ENCODE results near the gene FMO4. TPM values are rescaled to one million over a fixed set of nuclear protein-coding genes. Genes with fewer than 3 reads are reported as not detected.
"Not testable (repeated sequence)": the region's sequence is repeated elsewhere in the genome, so short reads cannot be mapped to it uniquely, and the experiment has no call there.

Gene FMO4
- total and polyA plus RNA-seq, 2 of the 13 experiments (the other 11 are each of a cell fraction or from before 2014, with no cell fraction given), result 0.07 to 0.29 TPM

DNA sequence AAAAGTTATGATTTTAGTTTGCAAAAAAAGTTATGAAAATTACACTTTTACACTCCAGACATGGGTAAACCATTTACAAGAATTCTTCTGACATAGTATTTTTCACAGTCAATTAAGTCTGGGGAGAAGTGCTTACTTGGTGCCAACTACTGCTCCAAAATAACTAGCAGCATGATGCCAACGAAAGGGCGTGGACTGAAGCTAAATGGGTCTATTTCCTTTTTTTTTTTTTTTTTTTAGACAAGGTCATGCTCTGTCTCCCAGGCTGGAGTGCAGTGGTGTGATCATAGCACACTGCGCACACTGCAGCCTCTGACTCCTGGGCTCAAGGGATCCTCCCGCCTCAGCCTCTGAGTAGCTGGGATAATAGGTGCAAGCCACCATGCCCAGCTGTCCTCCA is 43.2 kb downstream of the FMO4 start:
- no peak overlapping the region for H3K4me2 ChIP-seq (ENCODE audit: low read depth, low read length)
- in situ Hi-C loops (cut with HindIII; ENCODE audit: extremely low pct_ligation_motif_present, low pct_unique_long_range_greater_than_20kb), result no loop called here
- CTCF ChIA-PET (ENCODE audit: low intra/inter-chr PET ratio, low total read pairs), result no interaction called here
- FAIRE-seq (no peak), DNase-seq (ENCODE audit: low spot score) (no peak), ATAC-seq (no peak)
- intact Hi-C loops (cut with micrococcal nuclease; ENCODE audit: unreplicated experiment), result no loop called here
- 40% methylated on average over 4 of the region's 4 CpGs for WGBS (ENCODE audit: low lambda C conversion rate)
- H3K27me3 ChIP-seq (ENCODE audit: control insufficient read depth in 1 of 2, insufficient read depth in 2 of 2, low read length in 2 of 2), result no peaks in the 10 kb centered on the region
- no peaks in the 10 kb centered on the region for H3K9me3 ChIP-seq (ENCODE audit: low read length)
- no peak overlapping the region for H3K9ac ChIP-seq (ENCODE audit: insufficient read depth, low read depth, low read length)
- H3K4me1 ChIP-seq (ENCODE audit: insufficient read depth, low read length), result no peaks in the 10 kb centered on the region
- H3K27ac ChIP-seq (ENCODE audit: extremely low read length, insufficient read depth, low read length), result no peak overlapping the region
- POLR2A ChIA-PET, result no interaction called here
- H4K20me1 ChIP-seq (ENCODE audit: insufficient read depth, low read length), result no peaks in the 10 kb centered on the region
- no peak for TF ChIP-seq PHF8 (CRISPR knock-in tag; IDR thresholded peaks at IDR 0.05)
- TF ChIP-seq YY1 (IDR thresholded peaks at IDR 0.05; ENCODE audit: insufficient read depth, insufficient replicate concordance, low read depth, low read length), result no peak
- TF ChIP-seq ZNF143 (CRISPR knock-in tag; IDR thresholded peaks at IDR 0.05), result no peak
- TF ChIP-seq FOXJ3 (CRISPR knock-in tag; IDR thresholded peaks at IDR 0.05; ENCODE audit: borderline replicate concordance), result no peak
- no peak for TF ChIP-seq PAX8 (CRISPR knock-in tag; IDR thresholded peaks at IDR 0.05; ENCODE audit: borderline replicate concordance)
- TF ChIP-seq ZNF383 (CRISPR knock-in tag; IDR thresholded peaks at IDR 0.05; ENCODE audit: borderline replicate concordance), result no peak
- TF ChIP-seq, protein P1, sequence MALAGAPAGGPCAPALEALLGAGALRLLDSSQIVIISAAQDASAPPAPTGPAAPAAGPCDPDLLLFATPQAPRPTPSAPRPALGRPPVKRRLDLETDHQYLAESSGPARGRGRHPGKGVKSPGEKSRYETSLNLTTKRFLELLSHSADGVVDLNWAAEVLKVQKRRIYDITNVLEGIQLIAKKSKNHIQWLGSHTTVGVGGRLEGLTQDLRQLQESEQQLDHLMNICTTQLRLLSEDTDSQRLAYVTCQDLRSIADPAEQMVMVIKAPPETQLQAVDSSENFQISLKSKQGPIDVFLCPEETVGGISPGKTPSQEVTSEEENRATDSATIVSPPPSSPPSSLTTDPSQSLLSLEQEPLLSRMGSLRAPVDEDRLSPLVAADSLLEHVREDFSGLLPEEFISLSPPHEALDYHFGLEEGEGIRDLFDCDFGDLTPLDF (CRISPR knock-in tag; IDR thresholded peaks at IDR 0.05), result no peak
- no peak for TF ChIP-seq NR1H2 (CRISPR knock-in tag; IDR thresholded peaks at IDR 0.05; ENCODE audit: borderline replicate concordance, low read depth)
- BruUV-seq (replicated peaks), result no TSS peak
- H3K36me3 ChIP-seq (replicated peaks in 1 of 2; ENCODE audit: control insufficient read depth in 1 of 2, insufficient read depth in 2 of 2, low read length in 2 of 2), result no peaks in the 10 kb centered on the region
- no peak overlapping the region for H2AFZ ChIP-seq (ENCODE audit: low read length)
- H3K4me3 ChIP-seq (replicated peaks in 1 of 3; ENCODE audit: insufficient read depth in 1 of 3, low read depth in 2 of 3, low read length in 3 of 3), result no peak overlapping the region
- no peaks in the 10 kb centered on the region for H3K79me2 ChIP-seq (ENCODE audit: insufficient read depth, low read length)

DNA sequence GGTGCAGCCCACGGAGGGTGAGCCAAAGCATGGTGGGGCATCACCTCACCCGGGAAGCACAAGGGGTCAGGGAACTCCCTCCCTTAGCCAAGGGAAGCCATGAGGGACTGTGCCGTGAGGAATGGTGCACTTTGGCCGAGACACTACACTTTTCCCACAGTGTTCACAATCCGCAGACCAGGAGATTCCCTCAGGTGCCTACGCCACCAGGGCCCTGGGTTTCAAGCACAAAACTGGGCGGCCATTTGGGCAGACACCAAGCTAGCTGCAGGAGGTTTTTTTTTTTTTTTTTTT is 45.3 kb downstream of the FMO4 start:
- in situ Hi-C loops (cut with HindIII; ENCODE audit: extremely low pct_ligation_motif_present, low pct_unique_long_range_greater_than_20kb); H3K79me2 ChIP-seq (ENCODE audit: insufficient read depth, low read length); H3K27me3 ChIP-seq (ENCODE audit: control insufficient read depth in 1 of 2, insufficient read depth in 2 of 2, low read length in 2 of 2); H3K9ac ChIP-seq (ENCODE audit: insufficient read depth, low read depth, low read length); intact Hi-C loops (cut with micrococcal nuclease; ENCODE audit: unreplicated experiment); H4K20me1 ChIP-seq (ENCODE audit: insufficient read depth, low read length); ATAC-seq; DNase-seq (ENCODE audit: low spot score); H3K4me1 ChIP-seq (ENCODE audit: insufficient read depth, low read length); H3K36me3 ChIP-seq (replicated peaks in 1 of 2; ENCODE audit: control insufficient read depth in 1 of 2, insufficient read depth in 2 of 2, low read length in 2 of 2); CTCF ChIA-PET (ENCODE audit: low intra/inter-chr PET ratio, low total read pairs); FAIRE-seq; POLR2A ChIA-PET; H2AFZ ChIP-seq (ENCODE audit: low read length); H3K4me2 ChIP-seq (ENCODE audit: low read depth, low read length); H3K27ac ChIP-seq (ENCODE audit: extremely low read length, insufficient read depth, low read length); H3K9me3 ChIP-seq (ENCODE audit: low read length); H3K4me3 ChIP-seq (replicated peaks in 1 of 3; ENCODE audit: insufficient read depth in 1 of 3, low read depth in 2 of 3, low read length in 3 of 3); BruUV-seq (replicated peaks): not testable (repeated sequence)
- 60% methylated on average over 7 of the region's 7 CpGs for WGBS (ENCODE audit: low lambda C conversion rate)

Data from HepG2 (cell line).